HL-60/S4 (cell line): ENCODE results near the gene LPGAT1.

Source experiments
- in situ Hi-C: fragments of 300-500 bp; cut with MboI; formaldehyde crosslinking; loops from 2 replicates; pipeline ENCODE4 v1.14.3; 2022; ENCODE audit warnings: low sequenced_read_pairs

The LPGAT1 gene

DNA sequence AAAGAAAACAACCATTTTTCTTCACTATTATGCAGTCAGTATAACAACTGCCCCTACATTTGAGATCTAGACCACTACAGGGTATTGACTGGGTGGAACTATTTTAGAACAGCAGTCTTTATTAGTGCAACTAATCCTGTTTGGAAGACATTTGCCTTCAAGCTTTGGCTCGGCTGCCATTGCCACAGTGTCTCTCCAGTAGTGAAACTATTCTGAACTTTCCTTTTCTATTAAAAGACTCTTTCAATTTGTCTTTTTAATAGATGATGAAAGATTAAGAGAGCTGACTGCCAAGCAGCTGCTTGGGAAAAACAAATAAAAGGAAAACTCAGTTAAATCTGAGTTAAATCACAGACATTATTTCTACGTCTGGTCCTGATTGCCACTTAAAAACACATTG lies 49.3 kb downstream of the LPGAT1 start:
- in situ Hi-C loops, result no loop called here

DNA sequence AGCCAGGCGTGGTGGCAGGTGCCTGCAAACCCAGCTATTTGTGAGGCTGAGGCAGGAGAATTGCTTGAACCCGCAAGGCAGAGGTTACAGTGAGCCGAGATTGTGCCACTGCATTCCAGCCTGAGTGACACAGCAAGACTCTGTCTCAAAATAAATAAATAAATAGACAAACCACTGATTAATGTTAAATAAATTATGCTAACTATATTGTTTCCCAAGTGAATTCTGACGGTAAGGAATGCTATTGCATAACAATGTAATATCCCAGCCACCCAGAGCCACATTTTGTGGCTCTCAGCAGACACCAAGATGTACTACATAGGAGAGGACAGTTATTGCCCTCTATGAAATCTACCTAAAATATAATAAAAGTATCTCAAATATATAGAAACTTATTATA lies 55.4 kb downstream of the LPGAT1 start:
- in situ Hi-C loops, result no loop called here

DNA sequence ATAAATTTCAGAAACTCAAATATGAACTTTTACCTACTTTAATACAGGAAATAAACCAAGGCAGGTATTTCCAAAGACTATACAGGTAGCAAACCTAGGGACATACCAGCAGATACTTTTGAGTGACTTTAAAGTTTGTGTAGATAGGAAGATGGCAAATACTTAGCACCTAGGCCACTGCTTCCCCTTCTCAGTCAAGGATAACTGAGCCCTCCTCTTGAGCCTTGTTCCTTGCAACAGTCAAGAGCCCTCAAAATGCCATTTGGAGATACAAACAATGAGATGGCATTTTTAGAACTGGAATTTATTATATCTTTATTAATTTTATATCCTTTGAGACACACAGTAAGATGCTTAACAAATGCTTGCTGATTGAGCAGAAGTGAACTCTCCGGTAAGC lies 65.9 kb downstream of the LPGAT1 start:
- in situ Hi-C loops, result no loop called here

DNA sequence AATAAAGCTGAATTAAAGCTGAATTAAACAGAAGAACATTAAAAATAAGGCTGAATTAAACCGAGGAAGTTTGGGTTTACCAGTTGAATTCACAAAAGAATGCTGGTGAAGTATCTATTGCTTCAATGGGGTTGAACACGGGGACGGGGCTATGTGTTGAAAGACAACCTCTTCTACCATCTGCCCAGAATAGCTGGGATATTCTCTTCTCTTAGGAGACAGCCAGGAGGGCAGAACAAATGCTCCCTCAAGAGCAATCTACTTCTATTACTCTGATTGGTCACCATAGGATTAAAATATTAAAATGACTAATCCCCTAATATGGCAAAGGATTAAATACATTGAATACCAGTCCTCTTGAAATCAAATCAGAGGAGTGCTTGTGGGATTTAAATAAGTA lies 68.4 kb downstream of the LPGAT1 start:
- in situ Hi-C loops, result no loop called here

DNA sequence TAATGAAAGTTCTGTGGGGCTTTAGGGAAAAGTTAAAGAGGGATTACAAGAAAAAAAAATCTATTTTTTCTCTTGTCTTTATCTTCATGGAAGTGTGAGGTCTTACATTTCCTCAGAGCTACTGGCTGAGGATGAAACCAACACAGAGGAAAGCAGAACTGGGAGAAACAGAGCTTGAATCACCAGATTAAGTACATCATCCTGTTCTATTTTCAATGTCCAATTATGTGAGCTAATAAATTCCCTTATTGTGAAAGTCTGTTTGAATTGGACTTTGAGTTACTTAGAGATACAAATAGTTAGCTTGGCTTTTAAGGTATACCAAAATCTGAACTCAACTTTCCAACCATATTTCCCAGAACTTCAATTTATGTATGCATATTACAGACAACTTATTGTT lies 69.2 kb downstream of the LPGAT1 start:
- in situ Hi-C loops, result no loop called here

DNA sequence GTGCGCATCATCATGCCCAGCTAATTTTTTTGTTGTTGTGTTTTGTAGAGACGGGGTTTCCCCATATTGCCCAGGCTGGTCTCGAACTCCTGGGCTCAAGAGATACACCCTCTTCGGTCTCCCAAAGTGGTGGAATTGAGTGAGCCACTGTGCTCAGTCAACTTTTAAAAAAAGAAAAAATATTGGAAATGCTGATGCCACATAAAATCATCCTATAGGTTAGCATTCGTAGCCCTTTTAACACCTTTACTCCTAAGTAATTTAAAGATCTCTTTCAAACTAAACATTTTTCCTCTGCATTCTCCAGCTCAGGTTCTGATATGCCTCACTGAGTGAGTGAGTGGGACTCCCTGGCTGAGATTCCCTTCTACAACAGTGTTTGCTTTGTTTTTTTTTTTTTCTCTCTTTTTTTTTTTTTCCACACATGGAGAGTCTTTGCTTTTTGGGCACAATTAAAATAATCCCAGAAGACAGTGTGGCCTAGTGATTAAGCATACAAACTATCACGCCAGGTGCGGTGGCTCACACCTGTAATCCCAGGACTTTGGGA lies 74.0 kb downstream of the LPGAT1 start:
- in situ Hi-C loops, result no loop called here

DNA sequence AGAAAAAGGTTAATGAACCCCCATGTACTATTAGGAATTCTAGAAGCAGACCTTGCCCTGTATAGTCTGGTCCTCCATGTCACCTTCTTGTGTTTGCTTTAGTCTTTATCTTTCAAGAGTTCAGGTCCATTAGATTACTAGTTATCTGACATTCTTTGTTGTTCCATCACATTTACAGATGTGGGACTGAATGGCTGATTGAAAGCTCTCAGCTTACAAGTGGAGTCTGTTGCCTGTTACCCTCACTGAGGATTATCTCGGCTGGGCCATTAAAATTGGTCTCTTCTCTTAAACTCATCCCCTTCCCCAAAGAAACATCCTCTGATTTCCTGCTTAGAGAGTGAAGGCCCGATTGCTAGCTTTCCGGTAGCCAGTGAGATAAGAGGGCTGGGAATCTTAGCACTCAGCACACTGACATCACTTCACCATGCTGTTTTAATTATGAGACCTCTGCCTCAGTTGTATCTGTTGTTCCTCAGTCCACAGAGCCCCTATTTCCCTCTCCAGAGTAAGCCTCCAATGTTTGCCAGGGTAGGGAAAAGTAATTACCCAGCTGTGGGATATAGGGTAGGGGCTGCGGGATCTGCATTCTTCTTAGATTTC lies 76.8 kb downstream of the LPGAT1 start:
- in situ Hi-C loops, result no loop called here

DNA sequence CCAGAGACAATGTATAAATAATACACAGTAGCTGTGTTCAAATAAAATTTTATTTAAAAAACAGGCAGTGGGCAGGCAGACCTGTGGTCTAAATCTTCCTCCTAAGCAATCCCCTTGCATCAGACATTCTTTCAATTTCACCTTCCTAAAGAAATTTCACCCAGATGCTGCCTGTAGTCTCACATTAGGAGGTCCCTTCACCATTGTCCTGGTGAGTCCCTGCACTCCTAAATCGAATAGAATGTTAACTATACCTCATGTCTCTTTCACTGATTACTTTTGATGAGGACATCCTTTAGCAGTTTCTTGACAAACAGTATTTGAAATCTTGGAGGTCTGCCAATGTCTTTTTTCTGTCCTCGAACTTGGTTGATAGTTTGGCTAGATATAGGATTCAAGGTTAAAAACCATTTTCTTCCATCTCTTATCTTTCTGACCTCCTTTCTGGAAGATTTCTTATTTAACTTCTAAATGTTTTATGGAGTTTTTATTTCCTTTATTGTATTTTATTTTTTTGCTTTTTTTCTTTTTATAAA lies 77.5 kb downstream of the LPGAT1 start:
- in situ Hi-C loops, result no loop called here

DNA sequence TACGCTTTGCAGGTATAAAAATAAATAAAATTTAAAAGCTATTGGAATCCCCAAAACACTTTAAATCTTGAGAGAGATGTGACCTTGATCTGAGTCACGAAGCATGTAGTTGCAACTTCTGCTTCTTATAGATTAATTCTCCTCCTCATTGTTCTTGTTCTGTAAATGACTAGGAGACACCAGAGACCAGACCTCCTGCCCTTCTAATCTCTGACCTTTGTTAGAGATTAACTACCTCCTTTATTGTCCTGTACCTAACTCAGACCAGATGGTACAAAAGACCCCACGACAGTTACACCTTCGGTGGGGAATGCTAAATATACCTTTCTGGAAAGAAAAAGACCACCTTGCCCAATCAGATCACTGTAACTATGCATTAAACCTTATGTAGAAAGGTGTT lies 78.2 kb downstream of the LPGAT1 start:
- in situ Hi-C loops, result no loop called here

DNA sequence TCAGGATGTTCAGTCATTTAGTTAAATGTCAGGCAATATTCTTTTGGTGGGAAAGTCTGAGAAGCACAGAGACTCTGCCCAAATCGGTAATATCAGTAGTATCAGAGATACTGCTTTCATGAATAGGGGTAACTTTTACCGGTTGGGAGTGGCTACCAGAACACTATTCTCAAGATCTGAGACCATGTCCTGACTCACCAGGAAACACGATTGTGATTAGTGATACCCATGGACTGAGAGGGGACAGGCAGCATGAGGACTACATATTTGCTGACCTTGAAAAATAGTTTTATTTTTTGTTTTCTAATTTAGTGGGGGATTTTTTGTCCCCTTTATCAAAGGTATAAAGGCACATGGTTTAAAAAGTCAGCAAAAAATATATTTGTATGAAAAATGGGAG lies 79.1 kb downstream of the LPGAT1 start:
- in situ Hi-C loops, result no loop called here

DNA sequence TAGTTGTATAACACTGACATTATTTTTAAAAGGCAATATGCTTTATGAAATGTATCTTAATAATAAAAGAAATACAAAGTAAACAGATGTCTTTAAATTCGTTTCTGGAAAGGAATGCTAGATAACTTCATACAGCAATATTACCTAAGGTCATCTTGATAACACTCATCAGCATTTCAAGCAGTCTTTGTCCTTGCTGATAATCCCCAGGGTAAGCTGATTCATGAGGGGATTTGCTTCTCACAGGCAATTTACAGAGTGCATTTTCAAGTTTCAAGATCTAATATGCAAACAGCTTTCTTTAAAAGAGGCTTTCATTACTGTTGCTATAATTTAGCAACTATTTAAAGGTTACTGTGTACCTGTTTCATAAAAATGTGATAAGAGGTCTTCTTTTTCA lies 80.0 kb downstream of the LPGAT1 start:
- in situ Hi-C loops, result no loop called here

DNA sequence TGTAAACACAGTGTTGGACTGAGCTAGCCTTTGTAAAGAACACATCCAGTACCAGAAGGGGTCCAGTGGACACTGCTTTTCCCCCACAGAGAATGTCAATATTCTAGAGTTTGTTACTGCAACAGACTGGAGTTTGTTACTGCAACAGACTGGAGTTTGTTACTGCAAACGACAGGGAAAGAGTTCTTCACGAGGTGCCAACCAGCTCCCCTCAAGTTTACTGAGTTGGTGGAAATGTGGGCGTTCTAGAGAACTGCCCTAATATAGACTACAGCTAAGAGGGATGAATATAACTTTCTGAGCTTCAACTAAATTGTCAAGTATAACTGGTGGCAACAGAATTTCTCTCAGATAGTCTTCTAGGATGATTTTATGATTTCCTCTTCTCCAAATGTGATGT lies 81.3 kb downstream of the LPGAT1 start:
- in situ Hi-C loops, result no loop called here

DNA sequence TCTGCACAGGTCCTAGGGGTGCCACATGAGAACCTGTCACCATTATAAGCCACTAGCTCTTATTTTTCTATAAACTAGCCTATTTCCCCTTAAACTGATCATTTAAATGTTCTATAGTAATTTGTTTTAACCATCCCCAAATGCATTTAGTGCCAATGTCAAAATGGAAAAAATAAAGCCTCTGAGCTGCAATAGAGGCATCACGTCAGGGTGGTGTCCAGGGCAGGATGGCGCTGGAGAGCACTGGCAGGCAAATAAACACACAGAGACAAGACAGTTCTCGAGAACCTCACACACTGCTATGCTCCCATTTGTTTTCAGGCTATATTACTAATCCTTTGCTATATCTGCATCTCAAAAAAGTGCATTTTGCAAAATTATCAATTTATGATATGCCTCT lies 81.8 kb downstream of the LPGAT1 start:
- in situ Hi-C loops, result no loop called here

DNA sequence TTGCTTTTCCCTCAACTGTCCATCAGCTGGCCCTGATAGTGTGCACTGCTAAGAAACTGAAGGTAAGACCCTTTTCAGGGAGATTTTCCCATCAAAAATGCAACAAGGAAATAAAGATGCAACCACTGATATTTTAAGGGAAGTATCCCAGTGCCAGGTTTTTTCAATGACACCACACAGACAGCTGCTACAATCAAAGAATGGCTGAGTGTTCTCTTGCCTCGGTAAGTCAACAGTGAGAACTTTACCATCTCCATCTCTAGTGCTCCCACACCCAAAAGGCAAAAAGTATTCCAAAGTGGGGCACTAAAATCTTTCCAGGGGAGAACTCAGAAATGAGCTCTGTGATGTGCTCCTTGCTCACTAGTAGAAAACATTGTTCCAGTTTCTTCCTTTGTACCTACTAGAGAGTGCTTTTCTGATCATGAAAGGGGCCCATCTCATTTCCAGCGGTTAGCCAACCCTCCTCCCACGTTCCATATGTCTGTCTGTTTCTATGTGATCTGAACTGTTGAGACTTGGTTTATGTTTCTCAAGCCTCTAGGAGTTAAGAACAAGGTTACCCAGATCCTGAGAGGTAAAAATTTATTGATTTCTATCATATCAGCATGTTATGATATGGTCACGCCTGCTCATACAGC lies 87.6 kb downstream of the LPGAT1 start:
- in situ Hi-C loops, result no loop called here

DNA sequence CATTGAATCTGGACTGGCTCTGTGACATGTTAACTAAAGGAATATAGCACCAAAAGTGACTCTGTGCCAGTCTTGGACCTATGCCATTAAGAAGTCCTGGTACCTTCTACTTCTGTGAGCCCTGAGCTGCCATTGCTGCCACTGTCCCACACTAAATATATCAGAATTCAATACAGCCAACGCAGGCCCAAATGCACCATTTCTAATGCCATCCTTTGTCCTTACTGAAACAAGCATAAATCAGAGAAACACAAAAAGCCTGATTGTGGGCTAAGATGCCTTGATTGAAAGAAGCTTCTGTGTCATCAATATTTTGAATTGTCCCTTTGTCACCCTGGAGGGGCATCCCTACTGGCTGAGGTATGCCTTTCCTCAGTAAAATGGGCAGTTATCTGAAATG lies 88.3 kb downstream of the LPGAT1 start:
- in situ Hi-C loops, result no loop called here

DNA sequence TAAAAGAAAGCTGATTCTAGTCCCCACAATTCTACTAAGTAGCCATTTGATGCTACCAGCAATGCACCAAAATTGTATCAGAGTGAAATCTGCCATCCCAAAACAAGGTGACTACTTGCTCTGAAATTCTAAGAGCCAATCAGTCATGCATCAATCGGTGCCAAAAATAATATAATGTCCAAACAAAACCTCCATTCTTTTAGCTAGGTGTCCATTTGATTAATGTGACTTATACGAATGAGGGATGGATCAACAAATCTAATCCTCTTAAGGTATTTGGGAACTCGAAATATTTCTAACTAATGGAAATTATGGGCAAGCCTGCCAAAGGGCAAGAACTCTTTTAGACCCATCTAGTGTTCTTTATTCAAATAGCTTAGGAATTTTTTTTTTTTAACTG lies 88.8 kb downstream of the LPGAT1 start:
- in situ Hi-C loops, result no loop called here

DNA sequence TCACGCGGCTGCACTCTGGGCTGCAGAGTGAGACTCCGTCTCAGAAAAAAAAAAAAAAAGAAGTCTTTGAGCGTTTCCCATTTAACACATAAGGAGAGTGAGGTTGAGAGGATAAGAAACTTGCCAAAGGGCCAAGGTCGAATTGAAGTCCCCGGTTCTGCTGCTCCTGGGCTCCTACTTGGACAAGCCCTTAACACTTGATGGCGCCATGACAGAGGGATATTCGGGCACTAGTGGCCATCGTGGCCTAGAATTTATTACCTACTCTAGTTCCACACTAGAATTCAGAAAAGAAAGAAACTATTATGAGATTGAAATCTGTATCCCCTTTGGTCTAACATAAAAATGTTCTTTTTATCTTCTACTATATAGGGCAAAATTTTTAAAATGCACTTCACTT lies 89.4 kb downstream of the LPGAT1 start:
- in situ Hi-C loops, result no loop called here

DNA sequence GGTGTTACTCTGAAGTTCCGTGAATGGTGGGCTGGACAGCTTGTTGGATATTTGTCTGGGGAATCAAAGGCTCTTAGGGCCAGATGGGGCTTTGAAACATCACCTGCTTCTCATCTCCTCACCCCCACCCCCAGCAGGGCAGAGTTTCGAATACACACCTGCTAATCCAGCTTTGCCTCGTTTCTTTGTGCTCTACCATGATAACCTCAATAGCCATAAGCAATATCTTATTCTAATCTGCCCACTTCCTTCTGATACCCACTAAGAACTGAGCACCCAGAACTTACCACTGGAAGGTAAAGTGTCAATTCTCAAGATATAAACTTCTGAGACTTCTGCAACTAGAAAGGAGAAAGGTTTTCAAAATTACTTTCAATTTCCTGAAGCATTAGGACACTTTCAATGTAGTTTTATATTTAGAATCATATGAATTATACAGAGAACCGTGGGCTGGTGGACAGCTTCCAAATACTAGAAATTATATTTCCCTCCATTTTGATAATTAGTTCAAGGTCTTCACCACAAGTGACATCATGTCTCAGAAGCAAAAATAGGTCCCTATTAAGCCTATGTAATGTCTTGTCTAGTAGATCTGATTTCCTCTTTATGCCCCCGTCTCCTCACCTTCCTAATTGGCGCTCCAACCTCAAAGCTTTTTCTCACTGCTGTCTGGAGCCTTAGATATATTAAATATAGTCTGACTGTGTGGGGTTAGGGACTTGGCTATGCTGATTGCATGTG lies 90.7 kb downstream of the LPGAT1 start:
- in situ Hi-C loops, result no loop called here

DNA sequence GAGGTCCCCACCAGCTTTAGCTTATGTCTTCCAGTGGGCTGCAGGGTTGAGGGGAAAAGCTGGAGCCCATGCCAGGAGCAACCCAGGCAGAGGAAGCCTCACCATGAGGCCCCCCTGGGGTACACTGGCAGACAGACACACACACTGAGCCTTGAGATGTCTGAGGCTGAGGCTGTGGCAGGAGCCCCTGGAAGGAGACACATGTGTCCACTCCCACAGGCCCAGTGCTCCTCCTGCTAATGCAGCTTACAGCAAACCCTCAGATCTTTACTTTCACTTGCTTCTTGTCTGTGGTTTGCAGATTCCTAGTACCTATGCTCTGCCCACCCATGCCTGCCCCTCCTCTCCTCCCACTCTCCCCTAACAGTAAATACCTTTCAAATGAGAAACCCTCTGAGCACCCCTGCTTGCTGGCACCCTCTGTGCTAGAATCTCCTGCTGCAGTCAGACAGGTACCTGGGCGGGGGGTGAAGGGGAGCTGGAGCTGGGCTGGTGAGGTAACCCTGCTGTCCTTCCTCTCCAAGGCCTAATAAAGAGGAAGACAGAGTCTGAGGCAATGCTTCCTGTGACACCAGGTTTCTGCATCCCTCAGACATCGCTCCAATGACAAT lies 91.8 kb downstream of the LPGAT1 start:
- in situ Hi-C loops, result no loop called here

DNA sequence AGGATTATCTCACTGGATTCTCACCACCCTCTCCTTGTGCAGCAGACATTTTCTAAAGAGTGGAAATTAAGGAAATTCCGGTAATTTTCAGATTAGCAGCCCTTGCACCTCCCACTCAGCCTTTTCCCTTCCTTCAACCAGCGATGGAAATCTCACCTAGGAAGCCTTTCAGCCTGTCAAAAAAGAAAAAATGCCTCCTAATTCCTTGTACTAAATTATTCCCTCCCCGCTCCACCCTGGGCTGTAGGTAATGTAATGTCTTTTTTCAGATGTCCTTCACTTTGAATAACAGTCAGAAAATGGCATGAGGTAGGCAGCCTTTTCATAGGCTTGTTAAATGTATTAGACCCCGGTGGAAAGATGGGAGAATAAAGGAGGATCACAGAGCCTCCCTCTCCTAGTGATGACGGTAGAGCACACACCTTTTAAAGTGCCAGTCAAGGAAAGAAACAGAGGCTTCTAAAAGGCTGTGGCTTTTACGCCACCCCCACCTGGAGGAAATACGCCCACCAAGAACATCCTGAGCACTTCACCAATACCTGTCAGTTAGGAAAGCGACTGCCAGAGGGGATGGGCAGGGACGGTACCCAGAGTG lies 92.4 kb downstream of the LPGAT1 start:
- in situ Hi-C loops, result no loop called here
